Endothelial cell (in vitro differentiated cells): ENCODE data around the gene GDA. TPM values are rescaled to one million over a fixed set of nuclear protein-coding genes. Genes with fewer than 3 reads are reported as not detected.

Experiments
- DNase-seq: peaks from one replicate; pipeline ENCODE4 v3.0.0; 2021; ENCODE audit warnings: low spot score
- H3K27ac Mint-ChIP-seq: one replicate; pipeline ENCODE4 v1.8.0; 2021; ENCODE audit warnings: mixed read lengths, inconsistent platforms; ENCODE audit not compliant: unreplicated experiment
- H3K27me3 Mint-ChIP-seq: one replicate; pipeline ENCODE4 v1.8.0; 2021; ENCODE audit warnings: mild to moderate bottlenecking, moderate library complexity, mixed read lengths, inconsistent platforms; ENCODE audit not compliant: unreplicated experiment
- H3K36me3 Mint-ChIP-seq: one replicate; pipeline ENCODE4 v1.8.0; 2021; ENCODE audit warnings: mild to moderate bottlenecking, low read depth, mixed read lengths, inconsistent platforms; ENCODE audit not compliant: unreplicated experiment
- H3K4me1 Mint-ChIP-seq: one replicate; pipeline ENCODE4 v1.8.0; 2021; ENCODE audit warnings: mild to moderate bottlenecking, mixed read lengths, inconsistent platforms; ENCODE audit not compliant: unreplicated experiment
- H3K4me3 Mint-ChIP-seq: one replicate; pipeline ENCODE4 v1.8.0; 2021; ENCODE audit warnings: mild to moderate bottlenecking, mixed read lengths, inconsistent platforms; ENCODE audit not compliant: unreplicated experiment
- H3K9me3 Mint-ChIP-seq: one replicate; pipeline ENCODE4 v1.8.0; 2021; ENCODE audit warnings: mixed read lengths, inconsistent platforms; ENCODE audit not compliant: unreplicated experiment
- total RNA-seq: library from RNA; stranded (reverse); fragmentation: NEBNext Ultra II Directional; extraction: Animal tissue kit (Norgen Biotek cat#: 25700); gene quantifications from one replicate; pipeline ENCODE4 v1.2.1, GENCODE V29; 2021; ENCODE audit not compliant: unreplicated experiment
- TF ChIP-seq, protein P1 (sequence below): fragments of 200-600 bp; sonication (generic); IDR thresholded peaks from one replicate; pipeline ENCODE4 v1.5.0; 2021; ENCODE audit warnings: antibody characterized with exemption; ENCODE audit not compliant: unreplicated experiment

Gene GDA
- total RNA-seq, 1 donor from 2014 or later, result 0.23 TPM

DNA sequence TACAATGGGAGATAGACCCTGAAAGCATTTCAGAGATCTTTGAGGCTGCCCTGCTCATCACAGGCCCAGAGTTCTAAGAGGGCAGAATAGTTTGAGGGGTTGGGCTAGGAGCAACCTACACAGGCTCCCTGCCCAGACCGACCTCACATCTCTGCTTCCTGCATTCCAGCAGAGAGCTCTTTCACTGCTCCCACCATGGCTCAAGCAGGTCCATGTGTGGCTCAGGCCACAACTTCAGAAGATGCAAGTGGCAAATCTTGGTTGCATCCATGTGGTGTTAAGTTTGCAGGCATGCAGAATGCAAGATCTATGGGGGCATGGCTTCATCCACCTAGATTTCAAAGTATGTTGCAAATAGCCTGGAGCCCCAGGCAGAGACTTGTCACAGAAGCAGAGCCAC lies 39.0 kb downstream of the GDA start:
- Mint-ChIP-seq H3K27me3 (no peaks in the 10 kb centered on the region), H3K4me1 (no peaks in the 10 kb centered on the region), H3K4me3 (no peak overlapping the region), H3K27ac (no peak overlapping the region), H3K36me3 (no peaks in the 10 kb centered on the region), H3K9me3 (no peaks in the 10 kb centered on the region)
- no peak for DNase-seq
- TF ChIP-seq, protein P1, sequence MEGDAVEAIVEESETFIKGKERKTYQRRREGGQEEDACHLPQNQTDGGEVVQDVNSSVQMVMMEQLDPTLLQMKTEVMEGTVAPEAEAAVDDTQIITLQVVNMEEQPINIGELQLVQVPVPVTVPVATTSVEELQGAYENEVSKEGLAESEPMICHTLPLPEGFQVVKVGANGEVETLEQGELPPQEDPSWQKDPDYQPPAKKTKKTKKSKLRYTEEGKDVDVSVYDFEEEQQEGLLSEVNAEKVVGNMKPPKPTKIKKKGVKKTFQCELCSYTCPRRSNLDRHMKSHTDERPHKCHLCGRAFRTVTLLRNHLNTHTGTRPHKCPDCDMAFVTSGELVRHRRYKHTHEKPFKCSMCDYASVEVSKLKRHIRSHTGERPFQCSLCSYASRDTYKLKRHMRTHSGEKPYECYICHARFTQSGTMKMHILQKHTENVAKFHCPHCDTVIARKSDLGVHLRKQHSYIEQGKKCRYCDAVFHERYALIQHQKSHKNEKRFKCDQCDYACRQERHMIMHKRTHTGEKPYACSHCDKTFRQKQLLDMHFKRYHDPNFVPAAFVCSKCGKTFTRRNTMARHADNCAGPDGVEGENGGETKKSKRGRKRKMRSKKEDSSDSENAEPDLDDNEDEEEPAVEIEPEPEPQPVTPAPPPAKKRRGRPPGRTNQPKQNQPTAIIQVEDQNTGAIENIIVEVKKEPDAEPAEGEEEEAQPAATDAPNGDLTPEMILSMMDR, result no peak

DNA sequence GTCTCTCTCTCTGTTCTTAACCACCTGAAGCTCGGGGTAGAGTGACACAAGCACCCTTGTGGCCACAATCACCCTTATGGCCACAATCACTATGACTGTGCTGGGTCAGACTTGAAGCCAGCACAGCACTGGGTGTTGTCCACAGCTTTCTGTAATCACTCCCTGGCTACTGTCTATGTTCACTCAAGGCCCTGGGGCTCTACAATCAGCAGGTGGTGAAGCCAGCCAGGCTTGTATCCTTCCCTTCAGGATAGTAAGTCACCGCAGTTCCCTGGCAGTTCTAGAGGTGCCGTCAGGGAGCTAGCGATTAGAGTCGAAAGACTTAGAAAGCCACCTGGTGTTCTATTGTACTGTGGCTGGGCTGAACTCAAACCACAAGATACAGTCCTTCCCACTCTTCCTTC lies 44.2 kb downstream of the GDA start:
- H3K9me3 Mint-ChIP-seq, result no peaks in the 10 kb centered on the region
- DNase-seq, result no peak
- H3K36me3 Mint-ChIP-seq, result no peaks in the 10 kb centered on the region
- no peak overlapping the region for H3K27ac Mint-ChIP-seq
- no peaks in the 10 kb centered on the region for H3K4me1 Mint-ChIP-seq
- no peak overlapping the region for H3K4me3 Mint-ChIP-seq
- TF ChIP-seq, protein P1, result no peak
- peaks cover 3% of the 10 kb centered on the region for H3K27me3 Mint-ChIP-seq

DNA sequence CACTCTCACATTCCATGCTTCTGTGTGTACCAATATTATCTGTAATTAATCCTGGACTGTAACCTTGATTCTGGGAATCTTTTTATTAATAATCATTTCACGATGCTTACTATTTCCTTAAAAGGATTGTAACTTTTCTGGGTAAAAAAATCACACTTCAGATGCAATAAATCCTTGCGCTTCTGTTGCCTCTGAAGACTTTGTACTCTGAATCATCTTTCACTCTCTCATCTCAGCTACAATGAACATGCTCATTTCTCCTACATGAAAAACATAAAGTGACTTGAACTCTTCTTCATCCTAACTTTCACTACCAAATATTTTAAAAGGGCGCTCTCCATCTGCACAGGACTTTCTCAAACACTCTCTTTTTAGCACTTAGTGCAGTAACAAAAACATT lies 50.0 kb downstream of the GDA start:
- TF ChIP-seq, protein P1, result no peak
- no peaks in the 10 kb centered on the region for H3K36me3 Mint-ChIP-seq
- H3K27ac Mint-ChIP-seq, result no peak overlapping the region
- no peak overlapping the region for H3K4me3 Mint-ChIP-seq
- H3K27me3 Mint-ChIP-seq, result no peaks in the 10 kb centered on the region
- DNase-seq, result no peak
- no peaks in the 10 kb centered on the region for H3K9me3 Mint-ChIP-seq
- no peaks in the 10 kb centered on the region for H3K4me1 Mint-ChIP-seq

DNA sequence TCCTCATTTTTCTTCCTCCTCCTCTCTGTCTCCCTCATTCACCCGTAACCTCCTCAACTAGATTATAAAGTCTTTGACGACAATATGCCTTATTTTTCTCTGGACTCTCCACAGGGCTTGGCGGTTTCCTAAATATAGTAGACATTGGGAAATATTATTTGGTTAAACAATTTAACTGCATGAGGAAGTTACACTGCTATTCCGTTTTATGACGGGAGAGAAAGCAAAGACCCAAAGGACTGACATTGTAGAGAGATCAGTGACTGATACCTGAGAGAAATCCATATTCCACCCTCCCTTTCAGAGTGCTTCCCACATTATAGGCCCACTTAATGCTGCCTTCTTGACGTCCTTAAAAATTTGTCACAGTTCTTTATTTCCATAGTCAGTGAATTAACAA lies 51.2 kb downstream of the GDA start:
- Mint-ChIP-seq H3K4me1 (peaks cover 2% of the 10 kb centered on the region), H3K36me3 (no peaks in the 10 kb centered on the region), H3K27me3 (no peaks in the 10 kb centered on the region), H3K27ac (no peak overlapping the region), H3K9me3 (no peaks in the 10 kb centered on the region), H3K4me3 (no peak overlapping the region)
- DNase-seq, result no peak
- TF ChIP-seq, protein P1, result no peak

DNA sequence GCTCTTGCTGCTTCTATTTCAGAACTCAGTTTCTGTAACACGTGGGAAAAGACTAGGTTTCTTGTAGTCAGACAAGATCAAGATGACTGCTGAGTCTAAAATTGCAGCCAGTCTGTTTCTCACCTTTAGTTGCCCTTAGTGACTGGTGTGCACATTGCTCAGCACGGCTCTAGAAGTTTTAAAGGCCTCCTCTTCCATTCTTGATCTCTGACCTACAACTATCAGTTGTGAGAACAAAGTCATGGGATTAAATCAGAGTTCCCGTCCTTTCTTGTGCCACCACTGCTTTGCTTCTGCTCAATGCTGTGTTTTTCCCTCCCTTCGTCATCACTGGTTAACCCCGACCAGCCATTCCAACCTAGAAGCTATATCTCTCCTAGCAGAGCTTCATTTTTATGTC lies 52.8 kb downstream of the GDA start:
- peaks cover 2% of the 10 kb centered on the region for H3K4me1 Mint-ChIP-seq
- no peak overlapping the region for H3K27ac Mint-ChIP-seq
- no peak overlapping the region for H3K4me3 Mint-ChIP-seq
- H3K36me3 Mint-ChIP-seq, result no peaks in the 10 kb centered on the region
- H3K9me3 Mint-ChIP-seq, result no peaks in the 10 kb centered on the region
- DNase-seq, result no peak
- no peaks in the 10 kb centered on the region for H3K27me3 Mint-ChIP-seq
- TF ChIP-seq, protein P1, result no peak
